Cardiac muscle cell (in vitro differentiated cells and primary cell): ENCODE results near the gene FBXO28. TPM values are rescaled to one million over a fixed set of nuclear protein-coding genes. Genes with fewer than 3 reads are reported as not detected.

ENCODE experiments used
- DNase-seq, 2 donors: peaks; one replicate each; pipeline versions ENCODE4 v3.0.0 to v3.0.0-alpha.2; 2010 to 2017; ENCODE audit warnings: low read depth in 1 of 2, low spot score in 1 of 2
- H3K27ac ChIP-seq: fragments of 200-600 bp; sonication (generic); 2 replicates; pipeline ENCODE4 v1.5.1; 2016
- H3K27me3 ChIP-seq: fragments of 200-600 bp; sonication (generic); 2 replicates; pipeline ENCODE4 v1.6.0; 2016; ENCODE audit warnings: control low read depth
- H3K36me3 ChIP-seq: fragments of 200-600 bp; sonication (generic); 2 replicates; pipeline ENCODE4 v1.5.1; 2016; ENCODE audit warnings: control low read depth
- H3K4me1 ChIP-seq: fragments of 200-600 bp; sonication (generic); 2 replicates; pipeline ENCODE4 v1.8.1; 2017; ENCODE audit warnings: low read depth, mild to moderate bottlenecking, mixed run types
- H3K4me3 ChIP-seq: fragments of 200-600 bp; sonication (generic); 2 replicates; pipeline ENCODE4 v1.5.1; 2016; ENCODE audit warnings: mild to moderate bottlenecking
- H3K9me3 ChIP-seq: fragments of 200-600 bp; sonication (generic); 2 replicates; pipeline ENCODE4 v1.5.1; 2017; ENCODE audit warnings: low read depth, mild to moderate bottlenecking, control low read depth
- CTCF ChIP-seq: IDR thresholded peaks from 2 replicates; pipeline ENCODE4 v1.5.1; 2012; ENCODE audit warnings: low read depth, mild to moderate bottlenecking, low read length
- polyA plus RNA-seq: library from polyadenylated mRNA; unstranded; fragments of >200 nt; fragmentation: Nextera tagmentation; extraction: Ambion mirVana; gene quantifications from 2 replicates; pipeline ENCODE4 v1.2.1, GENCODE V29; 2016
- total RNA-seq: library from RNA; depleted of rRNA; stranded (reverse); fragments of >200 nt; gene quantifications from 2 replicates; pipeline ENCODE4 v1.2.3, GENCODE V29; 2016

FBXO28 gene
- total and polyA plus RNA-seq, 2 experiments from 2014 or later, result 9.1 to 17.8 TPM

GRCh38 chr1:224133741-224134299 is 19.9 kb downstream of the FBXO28 start:
- peaks cover 43% of the 10 kb centered on the region for H3K36me3 ChIP-seq
- DNase-seq, result no peak

GRCh38 chr1:224137518-224137917 is 23.6 kb downstream of the FBXO28 start:
- no peak overlapping the region for H3K27ac ChIP-seq
- no peaks in the 10 kb centered on the region for H3K27me3 ChIP-seq
- H3K9me3 ChIP-seq, result no peaks in the 10 kb centered on the region
- TF ChIP-seq CTCF, result no peak
- no peaks in the 10 kb centered on the region for H3K4me1 ChIP-seq
- H3K36me3 ChIP-seq, result peaks cover 32% of the 10 kb centered on the region
- no peak for DNase-seq
- H3K4me3 ChIP-seq, result no peak overlapping the region

More at GRCh38 chr1:224133741-224134299, 19.9 kb downstream of the FBXO28 start:
- H3K9me3 ChIP-seq, result no peaks in the 10 kb centered on the region
- no peak for TF ChIP-seq CTCF
- no peak overlapping the region for H3K4me3 ChIP-seq
- no peaks in the 10 kb centered on the region for H3K4me1 ChIP-seq
- H3K27ac ChIP-seq, result no peak overlapping the region
- H3K27me3 ChIP-seq, result no peaks in the 10 kb centered on the region

- Histone ChIP-seq H3K36me3 (peaks cover 25% of the 10 kb centered on the region), H3K4me1 (no peaks in the 10 kb centered on the region), H3K9me3 (no peaks in the 10 kb centered on the region), H3K27ac (no peak overlapping the region), H3K4me3 (no peak overlapping the region), H3K27me3 (no peaks in the 10 kb centered on the region)
- DNase-seq, result no peak
- TF ChIP-seq CTCF, result no peak
Measured at GRCh38 chr1:224138198-224138597, 24.3 kb downstream of the FBXO28 start.

- Histone ChIP-seq H3K27me3 (no peaks in the 10 kb centered on the region), H3K4me3 (no peak overlapping the region), H3K9me3 (no peaks in the 10 kb centered on the region), H3K36me3 (peaks cover 16% of the 10 kb centered on the region), H3K4me1 (no peaks in the 10 kb centered on the region), H3K27ac (no peak overlapping the region)
- DNase-seq, result no peak
- TF ChIP-seq CTCF, result no peak
Measured at GRCh38 chr1:224141693-224142092, 27.8 kb downstream of the FBXO28 start.

GRCh38 chr1:224149709-224150108 is 35.8 kb downstream of the FBXO28 start:
- H3K27me3 ChIP-seq, result no peaks in the 10 kb centered on the region
- no peaks in the 10 kb centered on the region for H3K4me1 ChIP-seq
- H3K27ac ChIP-seq, result no peak overlapping the region
- no peak overlapping the region for H3K4me3 ChIP-seq
- no peak for DNase-seq
- H3K36me3 ChIP-seq, result peaks cover 11% of the 10 kb centered on the region
- no peaks in the 10 kb centered on the region for H3K9me3 ChIP-seq
- no peak for TF ChIP-seq CTCF

GRCh38 chr1:224151117-224151516 is 37.2 kb downstream of the FBXO28 start:
- no peaks in the 10 kb centered on the region for H3K4me1 ChIP-seq
- no peak overlapping the region for H3K4me3 ChIP-seq
- H3K27me3 ChIP-seq, result no peaks in the 10 kb centered on the region
- no peak for TF ChIP-seq CTCF
- no peaks in the 10 kb centered on the region for H3K9me3 ChIP-seq
- DNase-seq, result no peak
- H3K27ac ChIP-seq, result no peak overlapping the region
- H3K36me3 ChIP-seq, result peaks cover 10% of the 10 kb centered on the region
